ENCODE measurements around the gene RPS14. TPM values are rescaled to one million over a fixed set of nuclear protein-coding genes. Genes with fewer than 3 reads are reported as not detected.

The RPS14 gene
- total and polyA plus RNA-seq, 9 of the 15 experiments (the other 6 are each of a cell fraction or from before 2014, with no cell fraction given): 1,824 to 5,983 (median 3,017) TPM

DNA sequence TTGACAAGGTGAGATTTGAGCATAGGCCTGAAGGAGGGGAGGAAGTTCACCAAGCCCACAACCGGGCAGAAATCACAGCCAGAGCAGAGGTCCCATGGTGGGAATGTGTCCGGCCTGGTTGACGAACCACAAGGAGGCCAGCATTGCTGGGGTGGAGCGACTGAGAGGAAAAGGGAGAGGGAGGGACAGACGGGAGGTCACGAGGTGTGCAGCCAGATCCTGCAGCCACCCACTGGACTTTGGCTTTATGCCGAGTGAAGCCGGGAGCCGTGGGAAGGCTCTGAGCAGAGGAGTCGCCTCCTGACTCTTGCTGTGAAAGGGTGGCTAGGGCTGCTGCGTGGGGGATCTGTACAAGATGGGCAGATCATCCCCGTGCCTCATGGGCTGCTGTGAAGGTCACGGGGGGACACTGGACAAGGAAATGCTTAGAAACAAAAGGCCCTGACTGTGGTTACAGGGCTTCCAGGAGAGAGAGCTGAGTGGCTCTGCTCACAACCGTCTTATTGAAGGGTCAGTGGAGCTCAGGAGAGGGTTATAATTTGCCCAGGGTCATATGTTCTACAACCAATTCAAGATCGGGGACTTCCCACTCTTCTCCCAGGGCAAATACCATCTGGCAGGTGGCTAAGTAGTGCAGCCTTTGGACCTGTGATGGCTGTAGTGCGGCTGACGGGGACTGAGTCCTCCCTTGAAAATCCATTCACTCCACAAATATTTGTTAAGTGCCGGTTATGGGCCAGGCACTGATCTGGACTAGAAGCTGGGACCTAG, 21.2 kb downstream of the RPS14 start:
- POLR2A ChIA-PET: interaction anchor here (0.7 to 1.4 kb wide), 2 partner anchors 16 to 88 kb away, joined by 3 to 4 read pairs; no protein-coding TSS in a partner anchor
- CTCF ChIA-PET (ENCODE audit: low intra/inter-chr PET ratio): no interaction called here
- DNase-seq (ENCODE audit: extremely low read depth in 1 of 4, low spot score in 3 of 4) (peak in 3 of 4 experiments; percentile 44 to 72 (median 59)), FAIRE-seq (peak; percentile 46), ATAC-seq (peak; percentile 73)
- H3K79me2 ChIP-seq (ENCODE audit: control insufficient read depth, insufficient read depth, low read length): no peaks in the 10 kb centered on the region
- H3K4me3 ChIP-seq: no peak overlapping the region
- peaks cover 3 to 23% of the 10 kb centered on the region in 2 experiments; a peak in 4 of 5 replicates for H3K27me3 ChIP-seq (ENCODE audit: control insufficient read depth in 2 of 2, insufficient read depth in 2 of 2, low read length in 2 of 2)
- H3K9ac ChIP-seq (ENCODE audit: insufficient read depth in 1 of 2, low read depth in 2 of 2, low read length in 2 of 2): peak overlapping the region in 1 of 2 experiments; percentile 82; a peak in 2 of 4 replicates
- no TSS peak for BruUV-seq (replicated peaks)
- intact Hi-C loops (cut with micrococcal nuclease) (no loop called here), in situ Hi-C loops (cut with MboI) (no loop called here)
- no peaks in the 10 kb centered on the region for H3K9me1 ChIP-seq (ENCODE audit: control insufficient read depth, insufficient read depth, low read length)
- H3K9me3 ChIP-seq (replicated peaks; ENCODE audit: control insufficient read depth, insufficient read depth, low read depth, low read length): no peaks in the 10 kb centered on the region
- peak overlapping the region; percentile 46 for H2AFZ ChIP-seq (ENCODE audit: low read depth, low read length)
- no peaks in the 10 kb centered on the region for H3K36me3 ChIP-seq (ENCODE audit: control insufficient read depth, insufficient read depth, low read length)
- H3K4me1 ChIP-seq (replicated peaks in 1 of 2; ENCODE audit: control insufficient read depth in 2 of 2, insufficient read depth in 2 of 2, low read length in 2 of 2): peaks cover 8 to 19% of the 10 kb centered on the region in 2 experiments; a peak in 4 of 5 replicates
- no peaks in the 10 kb centered on the region for H4K20me1 ChIP-seq (replicated peaks; ENCODE audit: control insufficient read depth, insufficient read depth, low read length)
- WGBS (ENCODE audit: insufficient coverage, low coverage, missing lambda C conversion rate): 12% methylated on average over 18 of the region's 18 CpGs
- peak overlapping the region; percentile 38; the same call in 1 of the 2 replicates for H3K4me2 ChIP-seq (ENCODE audit: insufficient read depth, low read length)
- no peak overlapping the region for H3K27ac ChIP-seq (ENCODE audit: extremely low read depth, low read depth, low read length)
- TF ChIP-seq, protein P1, sequence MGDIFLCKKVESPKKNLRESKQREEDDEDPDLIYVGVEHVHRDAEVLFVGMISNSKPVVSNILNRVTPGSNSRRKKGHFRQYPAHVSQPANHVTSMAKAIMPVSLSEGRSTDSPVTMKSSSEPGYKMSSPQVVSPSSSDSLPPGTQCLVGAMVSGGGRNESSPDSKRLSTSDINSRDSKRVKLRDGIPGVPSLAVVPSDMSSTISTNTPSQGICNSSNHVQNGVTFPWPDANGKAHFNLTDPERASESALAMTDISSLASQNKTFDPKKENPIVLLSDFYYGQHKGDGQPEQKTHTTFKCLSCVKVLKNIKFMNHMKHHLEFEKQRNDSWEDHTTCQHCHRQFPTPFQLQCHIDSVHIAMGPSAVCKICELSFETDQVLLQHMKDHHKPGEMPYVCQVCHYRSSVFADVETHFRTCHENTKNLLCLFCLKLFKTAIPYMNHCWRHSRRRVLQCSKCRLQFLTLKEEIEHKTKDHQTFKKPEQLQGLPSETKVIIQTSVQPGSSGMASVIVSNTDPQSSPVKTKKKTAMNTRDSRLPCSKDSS (IDR thresholded peaks at IDR 0.05; ENCODE audit: low read depth, partially characterized antibody): no peak
- TF ChIP-seq TOE1 (IDR thresholded peaks at IDR 0.05; ENCODE audit: borderline replicate concordance): peak; percentile 88; the same call in 1 of the 2 replicates
- TF ChIP-seq TOE1 (CRISPR knock-in tag; IDR thresholded peaks at IDR 0.05; ENCODE audit: borderline replicate concordance, low read depth): no peak
- no peak for TF ChIP-seq NR4A1 (CRISPR knock-in tag; IDR thresholded peaks at IDR 0.05)
- TF ChIP-seq NR4A1 (tag; IDR thresholded peaks at IDR 0.05): 0 out of 2 replicates have a peak, but pooled peaks have one; percentile 46
- no peak for TF ChIP-seq HCFC1 (IDR thresholded peaks at IDR 0.05; ENCODE audit: low read depth, low read length)
- no peak for TF ChIP-seq DACH1 (IDR thresholded peaks at IDR 0.05; ENCODE audit: partially characterized antibody)
- TF ChIP-seq, protein P2, sequence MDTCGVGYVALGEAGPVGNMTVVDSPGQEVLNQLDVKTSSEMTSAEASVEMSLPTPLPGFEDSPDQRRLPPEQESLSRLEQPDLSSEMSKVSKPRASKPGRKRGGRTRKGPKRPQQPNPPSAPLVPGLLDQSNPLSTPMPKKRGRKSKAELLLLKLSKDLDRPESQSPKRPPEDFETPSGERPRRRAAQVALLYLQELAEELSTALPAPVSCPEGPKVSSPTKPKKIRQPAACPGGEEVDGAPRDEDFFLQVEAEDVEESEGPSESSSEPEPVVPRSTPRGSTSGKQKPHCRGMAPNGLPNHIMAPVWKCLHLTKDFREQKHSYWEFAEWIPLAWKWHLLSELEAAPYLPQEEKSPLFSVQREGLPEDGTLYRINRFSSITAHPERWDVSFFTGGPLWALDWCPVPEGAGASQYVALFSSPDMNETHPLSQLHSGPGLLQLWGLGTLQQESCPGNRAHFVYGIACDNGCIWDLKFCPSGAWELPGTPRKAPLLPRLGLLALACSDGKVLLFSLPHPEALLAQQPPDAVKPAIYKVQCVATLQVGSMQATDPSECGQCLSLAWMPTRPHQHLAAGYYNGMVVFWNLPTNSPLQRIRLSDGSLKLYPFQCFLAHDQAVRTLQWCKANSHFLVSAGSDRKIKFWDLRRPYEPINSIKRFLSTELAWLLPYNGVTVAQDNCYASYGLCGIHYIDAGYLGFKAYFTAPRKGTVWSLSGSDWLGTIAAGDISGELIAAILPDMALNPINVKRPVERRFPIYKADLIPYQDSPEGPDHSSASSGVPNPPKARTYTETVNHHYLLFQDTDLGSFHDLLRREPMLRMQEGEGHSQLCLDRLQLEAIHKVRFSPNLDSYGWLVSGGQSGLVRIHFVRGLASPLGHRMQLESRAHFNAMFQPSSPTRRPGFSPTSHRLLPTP (IDR thresholded peaks at IDR 0.05; ENCODE audit: borderline replicate concordance, extremely low read depth, insufficient read length): no peak
- TF ChIP-seq, protein P3, sequence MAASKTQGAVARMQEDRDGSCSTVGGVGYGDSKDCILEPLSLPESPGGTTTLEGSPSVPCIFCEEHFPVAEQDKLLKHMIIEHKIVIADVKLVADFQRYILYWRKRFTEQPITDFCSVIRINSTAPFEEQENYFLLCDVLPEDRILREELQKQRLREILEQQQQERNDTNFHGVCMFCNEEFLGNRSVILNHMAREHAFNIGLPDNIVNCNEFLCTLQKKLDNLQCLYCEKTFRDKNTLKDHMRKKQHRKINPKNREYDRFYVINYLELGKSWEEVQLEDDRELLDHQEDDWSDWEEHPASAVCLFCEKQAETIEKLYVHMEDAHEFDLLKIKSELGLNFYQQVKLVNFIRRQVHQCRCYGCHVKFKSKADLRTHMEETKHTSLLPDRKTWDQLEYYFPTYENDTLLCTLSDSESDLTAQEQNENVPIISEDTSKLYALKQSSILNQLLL (CRISPR knock-in tag; IDR thresholded peaks at IDR 0.05; ENCODE audit: borderline replicate concordance): no peak
- no peak for TF ChIP-seq RBM22 (IDR thresholded peaks at IDR 0.05; ENCODE audit: low read depth, low read length, poor library complexity, severe bottlenecking)
- TF ChIP-seq, protein P4, sequence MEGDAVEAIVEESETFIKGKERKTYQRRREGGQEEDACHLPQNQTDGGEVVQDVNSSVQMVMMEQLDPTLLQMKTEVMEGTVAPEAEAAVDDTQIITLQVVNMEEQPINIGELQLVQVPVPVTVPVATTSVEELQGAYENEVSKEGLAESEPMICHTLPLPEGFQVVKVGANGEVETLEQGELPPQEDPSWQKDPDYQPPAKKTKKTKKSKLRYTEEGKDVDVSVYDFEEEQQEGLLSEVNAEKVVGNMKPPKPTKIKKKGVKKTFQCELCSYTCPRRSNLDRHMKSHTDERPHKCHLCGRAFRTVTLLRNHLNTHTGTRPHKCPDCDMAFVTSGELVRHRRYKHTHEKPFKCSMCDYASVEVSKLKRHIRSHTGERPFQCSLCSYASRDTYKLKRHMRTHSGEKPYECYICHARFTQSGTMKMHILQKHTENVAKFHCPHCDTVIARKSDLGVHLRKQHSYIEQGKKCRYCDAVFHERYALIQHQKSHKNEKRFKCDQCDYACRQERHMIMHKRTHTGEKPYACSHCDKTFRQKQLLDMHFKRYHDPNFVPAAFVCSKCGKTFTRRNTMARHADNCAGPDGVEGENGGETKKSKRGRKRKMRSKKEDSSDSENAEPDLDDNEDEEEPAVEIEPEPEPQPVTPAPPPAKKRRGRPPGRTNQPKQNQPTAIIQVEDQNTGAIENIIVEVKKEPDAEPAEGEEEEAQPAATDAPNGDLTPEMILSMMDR (IDR thresholded peaks at IDR 0.05 in 2 of 3, conservative IDR thresholded peaks at IDR 0.05 in 1 of 3; ENCODE audit: insufficient read depth in 2 of 3, low read depth in 1 of 3, low read length in 3 of 3): no peak
